SJCRH30 (cell line): ENCODE measurements around the gene THAP4. TPM values are rescaled to one million over a fixed set of nuclear protein-coding genes. Genes with fewer than 3 reads are reported as not detected.

ENCODE experiments used
- DNase-seq, 2 experiments: peaks; one replicate each; pipeline ENCODE4 v3.0.0-alpha.2; 2015 to 2020
- H3K27ac ChIP-seq: fragments of 250-450 bp; sonication (Bioruptor Pico); 2 replicates; pipeline ENCODE4 v1.5.1; 2020; ENCODE audit warnings: mild to moderate bottlenecking, moderate library complexity
- H3K27me3 ChIP-seq: fragments of 250-450 bp; sonication (Bioruptor Pico); 2 replicates; pipeline ENCODE4 v1.5.1; 2020; ENCODE audit warnings: mild to moderate bottlenecking, moderate library complexity
- H3K36me3 ChIP-seq: fragments of 250-450 bp; sonication (Bioruptor Pico); 2 replicates; pipeline ENCODE4 v1.5.1; 2020; ENCODE audit warnings: mild to moderate bottlenecking, moderate library complexity
- H3K4me1 ChIP-seq: fragments of 250-450 bp; sonication (Bioruptor Pico); 2 replicates; pipeline ENCODE4 v1.5.1; 2020; ENCODE audit warnings: mild to moderate bottlenecking, moderate library complexity
- H3K4me3 ChIP-seq: fragments of 250-450 bp; sonication (Bioruptor Pico); 2 replicates; pipeline ENCODE4 v1.5.1; 2020; ENCODE audit warnings: mild to moderate bottlenecking, moderate library complexity
- H3K9me3 ChIP-seq: fragments of 250-450 bp; sonication (Bioruptor Pico); replicated peaks from 2 replicates; pipeline ENCODE4 v1.5.1; 2020; ENCODE audit warnings: mild to moderate bottlenecking, moderate library complexity
- total RNA-seq: library from RNA; depleted of rRNA; stranded (reverse); fragments of >200 nt; shearing (Covaris generic); gene quantifications from 2 replicates; pipeline ENCODE4 v1.2.3, GENCODE V29; 2014

Gene THAP4
- total RNA-seq, 1 experiment from 2014 or later, result 48.9 TPM

DNA sequence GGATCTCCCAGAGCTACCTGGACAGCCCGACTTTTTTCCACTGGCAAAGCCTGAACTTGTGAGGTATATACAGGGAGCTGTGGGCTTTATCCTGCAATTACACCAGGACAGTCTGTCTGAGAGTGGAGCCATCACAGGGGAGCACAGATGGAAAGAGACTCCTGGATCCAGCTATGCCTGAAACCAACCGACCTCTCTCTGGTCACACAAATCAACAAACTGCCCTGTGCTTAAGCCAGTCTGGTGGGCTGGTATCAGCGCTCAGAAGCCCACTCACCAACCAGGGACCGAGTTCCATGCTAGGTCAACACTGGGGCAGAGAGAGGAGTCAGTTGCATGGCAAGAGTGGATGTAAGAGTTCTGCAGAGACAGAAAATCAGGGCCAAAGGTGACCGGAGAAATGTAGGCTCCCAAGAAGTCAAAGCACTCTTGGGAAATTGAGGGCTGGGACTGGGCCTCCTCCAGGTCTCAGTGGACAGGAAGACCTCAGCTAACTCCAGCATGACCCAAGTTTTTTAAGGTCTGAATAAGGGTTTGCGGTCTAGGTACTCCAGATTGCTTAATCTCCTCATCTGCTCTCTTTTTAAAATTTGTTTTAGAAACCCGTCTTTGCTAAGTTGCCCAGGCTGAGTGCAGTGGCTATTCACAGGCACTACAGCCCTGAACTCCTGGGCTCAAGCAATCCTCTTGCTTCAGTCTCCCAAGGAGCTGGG is 82.2 kb downstream of the THAP4 start:
- Histone ChIP-seq H3K4me1 (peaks cover 4% of the 10 kb centered on the region; the same call in 1 of the 2 replicates), H3K9me3 (peaks cover 5% of the 10 kb centered on the region; the same call in 1 of the 2 replicates), H3K27ac (no peak overlapping the region), H3K27me3 (no peaks in the 10 kb centered on the region), H3K4me3 (no peak overlapping the region), H3K36me3 (no peaks in the 10 kb centered on the region)
- no peak for DNase-seq

DNA sequence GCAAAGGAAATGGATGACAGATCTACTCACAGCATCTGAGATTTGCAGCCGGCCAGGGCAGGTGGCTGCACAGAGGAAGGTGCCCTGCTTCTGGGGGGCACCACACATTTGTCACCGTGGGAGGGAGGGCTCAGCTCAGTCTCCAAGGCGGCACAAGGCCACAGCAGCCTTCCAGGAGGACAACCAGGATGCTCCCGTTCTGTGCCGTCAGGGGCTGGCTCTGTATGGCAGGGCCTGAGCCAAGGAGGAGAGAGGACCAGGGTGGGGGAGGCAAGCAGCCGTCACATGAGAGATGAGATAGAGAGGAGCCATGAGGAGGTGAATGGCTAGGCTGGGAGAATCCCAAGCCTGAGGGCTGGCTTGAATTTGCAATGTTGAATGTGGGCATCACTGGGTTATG is 83.0 kb downstream of the THAP4 start:
- Histone ChIP-seq H3K9me3 (peaks cover 5% of the 10 kb centered on the region; the same call in 1 of the 2 replicates), H3K4me1 (peaks cover 4% of the 10 kb centered on the region; the same call in 1 of the 2 replicates), H3K4me3 (no peak overlapping the region), H3K27ac (no peak overlapping the region), H3K27me3 (no peaks in the 10 kb centered on the region), H3K36me3 (no peaks in the 10 kb centered on the region)
- no peak for DNase-seq

DNA sequence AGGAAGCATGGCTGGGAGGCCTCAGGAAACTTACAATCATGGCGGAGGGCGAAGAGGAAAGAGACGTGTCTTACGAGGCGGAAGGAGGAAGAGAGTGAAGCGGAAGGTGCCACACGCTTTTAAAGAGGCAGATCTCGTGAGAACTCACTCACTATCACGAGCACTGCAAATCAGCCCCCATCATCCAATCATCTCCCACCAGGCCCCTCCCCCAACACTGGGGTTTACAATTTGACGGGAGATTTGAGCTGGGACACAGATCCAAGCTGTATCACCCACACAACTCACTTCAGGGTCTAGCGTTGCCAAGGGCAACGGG is 83.5 kb downstream of the THAP4 start:
- Histone ChIP-seq H3K9me3 (peaks cover 5% of the 10 kb centered on the region; the same call in 1 of the 2 replicates), H3K4me3 (no peak overlapping the region), H3K27me3 (no peaks in the 10 kb centered on the region), H3K36me3 (no peaks in the 10 kb centered on the region), H3K27ac (no peak overlapping the region), H3K4me1 (peaks cover 4% of the 10 kb centered on the region; the same call in 1 of the 2 replicates)
- DNase-seq, result no peak

DNA sequence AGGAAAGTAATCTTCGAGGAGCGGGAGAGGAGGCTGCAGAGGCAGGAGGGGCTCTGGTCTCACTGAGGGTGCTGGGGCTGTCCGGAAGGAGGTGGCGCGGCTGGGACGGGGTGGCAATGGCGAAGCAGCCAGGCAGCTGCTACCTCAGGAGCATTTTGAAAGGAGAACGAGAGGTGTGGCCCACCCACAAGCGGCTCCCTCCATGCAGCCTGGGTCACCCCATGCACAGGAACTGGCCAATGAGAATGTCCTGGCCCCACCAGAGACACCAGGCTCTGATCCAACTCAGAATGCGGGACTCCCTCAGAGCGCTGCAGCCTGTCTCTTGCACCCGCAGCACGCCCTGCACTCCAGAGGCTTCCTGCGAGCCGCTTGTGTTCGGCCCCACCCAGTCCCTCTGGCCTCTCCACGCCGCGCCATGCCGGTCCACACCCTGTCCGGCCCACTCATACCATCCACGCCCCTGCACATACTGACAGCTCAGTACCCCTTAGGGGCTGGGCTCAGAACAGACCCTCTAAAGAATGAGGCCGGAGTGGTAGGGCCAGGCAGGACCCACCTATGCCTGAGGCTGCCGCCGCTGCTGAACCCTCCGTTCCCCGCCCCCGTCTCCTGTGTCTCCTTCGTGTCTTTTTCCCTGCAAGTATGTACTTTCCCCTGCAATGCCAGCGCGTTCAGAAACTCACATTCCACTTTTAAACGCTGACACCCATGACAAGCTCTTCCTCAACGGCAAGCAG is 84.8 kb downstream of the THAP4 start:
- DNase-seq, result no peak
- Histone ChIP-seq H3K27me3 (no peaks in the 10 kb centered on the region), H3K9me3 (0 out of 2 replicates have a peak, but pooled peaks cover 5% of the 10 kb centered on the region), H3K4me1 (peaks cover 13% of the 10 kb centered on the region; the same call in 1 of the 2 replicates), H3K36me3 (no peaks in the 10 kb centered on the region), H3K4me3 (no peak overlapping the region), H3K27ac (no peak overlapping the region)

DNA sequence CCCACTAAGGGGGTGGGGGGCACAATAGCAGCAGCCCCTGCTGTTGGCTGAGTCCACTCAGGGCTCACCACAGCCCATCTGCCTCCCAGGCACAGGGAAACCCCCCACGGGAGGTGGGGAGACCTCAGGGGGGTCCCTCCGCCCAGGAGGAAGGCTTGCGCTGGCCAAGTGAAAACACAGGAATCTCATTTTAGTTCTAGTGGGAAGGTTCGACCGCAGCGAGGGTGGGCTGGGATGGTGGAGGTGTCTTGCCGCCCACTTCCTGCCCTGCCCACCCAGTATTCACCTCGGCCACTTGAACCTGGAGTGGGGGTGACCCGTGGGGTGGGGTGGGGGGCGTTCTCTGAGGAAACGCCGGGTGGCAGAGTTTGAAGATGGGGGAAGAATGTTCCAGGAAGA is 85.4 kb downstream of the THAP4 start:
- Histone ChIP-seq H3K4me3 (no peak overlapping the region), H3K4me1 (peaks cover 17% of the 10 kb centered on the region), H3K36me3 (no peaks in the 10 kb centered on the region), H3K27ac (no peak overlapping the region), H3K27me3 (no peaks in the 10 kb centered on the region), H3K9me3 (0 out of 2 replicates have a peak, but pooled peaks cover 1% of the 10 kb centered on the region)
- DNase-seq, result no peak

DNA sequence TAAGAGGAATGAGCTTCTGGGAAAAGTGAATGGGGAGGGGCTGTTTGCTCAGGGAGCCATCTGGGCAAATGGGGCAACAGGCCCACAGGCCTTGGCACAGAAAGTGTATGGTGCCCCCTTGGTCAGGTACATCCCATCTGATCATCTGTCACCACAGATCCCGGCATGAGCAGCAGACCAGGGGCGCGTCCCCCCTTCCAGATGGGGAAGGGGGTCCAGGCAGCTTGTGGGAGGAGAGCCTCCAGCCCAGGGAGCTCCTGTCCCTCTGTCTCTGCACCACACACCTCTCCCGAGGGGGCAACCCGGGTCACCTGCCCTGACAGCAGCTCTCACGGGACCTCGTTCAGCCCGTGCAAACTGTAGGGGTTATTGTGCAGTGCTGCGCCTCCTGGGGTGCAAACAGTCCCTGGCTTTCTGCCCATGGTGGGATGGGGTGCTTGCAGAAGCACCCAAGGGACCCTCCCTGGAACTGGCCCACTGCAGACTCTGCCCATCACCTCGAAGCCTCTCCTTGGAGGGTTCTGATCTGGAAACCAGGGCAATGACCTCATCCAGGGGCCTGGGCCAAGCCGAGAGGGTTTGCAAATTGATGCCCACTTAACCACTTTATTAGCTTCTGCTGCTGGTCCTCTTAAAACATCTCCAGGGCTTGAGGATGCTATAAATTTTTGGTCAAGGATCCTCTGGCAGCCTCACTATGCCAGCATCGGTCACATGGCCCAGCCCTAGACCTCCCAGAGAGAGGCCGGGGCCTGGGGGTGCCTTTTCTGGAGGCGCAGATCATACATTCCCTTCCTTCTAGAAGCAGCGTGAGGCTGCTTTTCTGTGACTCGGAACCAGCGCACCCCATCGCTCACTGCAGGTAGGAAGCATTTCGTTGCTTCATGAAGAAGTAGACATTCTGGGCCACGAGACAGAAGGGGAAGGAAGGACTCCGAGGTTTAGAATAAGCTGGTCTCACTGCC is 86.1 kb downstream of the THAP4 start:
- H3K9me3 ChIP-seq, result no peaks in the 10 kb centered on the region
- no peak overlapping the region for H3K27ac ChIP-seq
- no peaks in the 10 kb centered on the region for H3K36me3 ChIP-seq
- H3K4me3 ChIP-seq, result no peak overlapping the region
- H3K4me1 ChIP-seq, result peaks cover 24% of the 10 kb centered on the region
- DNase-seq, result no peak
- H3K27me3 ChIP-seq, result no peaks in the 10 kb centered on the region

DNA sequence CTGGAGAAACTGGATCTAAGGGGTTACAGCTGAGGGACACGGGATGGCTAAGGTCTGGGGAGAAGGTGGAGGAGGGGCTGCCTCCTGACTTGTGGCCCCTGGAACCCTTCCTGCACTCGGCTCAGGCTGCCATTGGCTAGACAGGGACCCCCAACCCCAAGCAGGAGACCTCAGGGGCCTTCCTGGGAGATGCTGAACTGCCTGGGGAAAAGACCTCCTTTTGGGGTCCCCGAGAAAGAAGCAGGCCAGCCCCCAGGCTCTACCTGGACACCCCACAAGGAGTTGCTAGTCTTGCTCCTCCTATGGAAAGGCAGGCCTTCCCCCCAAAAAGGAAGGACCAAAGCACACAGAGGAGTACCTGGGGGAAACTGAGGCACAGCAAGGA is 88.5 kb downstream of the THAP4 start:
- Histone ChIP-seq H3K27ac (no peak overlapping the region), H3K27me3 (no peaks in the 10 kb centered on the region), H3K4me3 (no peak overlapping the region), H3K36me3 (no peaks in the 10 kb centered on the region), H3K4me1 (peaks cover 46% of the 10 kb centered on the region), H3K9me3 (no peaks in the 10 kb centered on the region)
- DNase-seq, result no peak

DNA sequence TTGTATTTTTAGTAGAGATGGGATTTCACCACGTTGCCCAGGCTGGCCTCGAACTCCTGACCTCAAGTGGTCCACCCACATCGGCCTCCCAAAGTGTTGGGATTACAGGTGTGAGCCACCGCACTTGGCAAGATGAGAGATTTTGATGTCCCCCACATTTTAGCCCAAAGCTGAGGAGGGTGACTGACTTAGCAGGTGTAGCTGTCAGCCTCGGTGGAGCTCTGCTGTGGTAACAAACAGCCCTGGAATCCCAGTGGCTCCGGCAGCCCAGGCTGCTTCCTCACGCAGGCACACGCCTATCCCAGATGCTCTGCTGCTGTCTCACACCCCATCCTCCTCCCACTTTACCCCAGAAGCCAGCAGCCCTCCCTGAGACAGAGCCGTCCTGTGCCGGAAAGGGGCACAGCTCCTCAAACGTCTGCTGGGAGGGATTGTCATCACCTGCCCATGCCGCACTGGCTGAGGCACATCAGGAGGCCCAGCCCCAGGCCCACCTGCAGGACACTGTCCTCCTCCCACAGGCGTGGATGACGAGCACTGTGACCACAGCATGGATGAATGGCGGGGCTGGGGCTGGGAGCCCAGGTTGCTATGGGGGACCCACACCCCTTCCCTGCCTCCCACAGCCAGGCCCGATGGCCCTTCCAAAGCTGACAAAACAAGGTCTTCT is 89.0 kb downstream of the THAP4 start:
- Histone ChIP-seq H3K36me3 (no peaks in the 10 kb centered on the region), H3K9me3 (no peaks in the 10 kb centered on the region), H3K4me1 (peaks cover 46% of the 10 kb centered on the region), H3K4me3 (peak overlapping the region; percentile 39; the same call in 1 of the 2 replicates), H3K27ac (peak overlapping the region; percentile 95), H3K27me3 (no peaks in the 10 kb centered on the region)
- no peak for DNase-seq

DNA sequence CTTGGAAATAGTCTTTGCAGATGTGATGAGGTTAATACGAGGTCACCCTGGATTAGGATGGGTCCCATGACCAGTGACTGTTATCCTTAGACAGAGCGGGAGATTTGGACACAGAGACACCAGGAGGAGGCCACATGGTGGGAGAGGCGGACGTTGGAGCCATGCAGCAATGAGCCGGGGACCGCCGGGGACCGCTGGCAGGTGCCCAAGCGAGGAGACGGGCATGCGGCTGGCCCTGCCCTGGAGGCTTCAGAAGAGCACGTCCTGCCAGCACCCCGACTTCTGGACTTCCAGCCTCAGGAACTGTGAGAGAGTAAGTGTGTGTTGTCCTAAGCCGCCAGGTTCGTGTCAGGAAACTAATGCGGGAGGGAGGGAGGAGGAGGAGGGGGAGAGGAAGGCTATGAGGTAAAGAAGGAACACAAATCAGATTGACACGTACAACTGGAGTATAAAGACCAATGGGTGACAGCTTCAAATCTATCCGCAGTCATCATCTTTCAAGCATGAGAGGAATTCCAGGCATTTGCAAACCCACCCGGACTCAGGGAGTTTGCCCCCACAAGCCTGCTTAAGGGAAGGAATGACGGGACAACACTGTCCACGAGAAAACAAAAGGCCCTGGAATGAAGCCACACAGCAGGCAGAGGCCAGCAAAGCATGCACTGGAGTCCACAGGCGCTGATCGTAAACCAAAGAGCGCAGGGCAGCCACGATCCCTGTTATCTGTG is 90.0 kb downstream of the THAP4 start:
- peak; percentile 89 to 94 for DNase-seq
- Histone ChIP-seq H3K4me1 (peaks cover 46% of the 10 kb centered on the region), H3K4me3 (peak overlapping the region; percentile 39), H3K9me3 (no peaks in the 10 kb centered on the region), H3K27me3 (no peaks in the 10 kb centered on the region), H3K27ac (peak overlapping the region; percentile 95), H3K36me3 (no peaks in the 10 kb centered on the region)

DNA sequence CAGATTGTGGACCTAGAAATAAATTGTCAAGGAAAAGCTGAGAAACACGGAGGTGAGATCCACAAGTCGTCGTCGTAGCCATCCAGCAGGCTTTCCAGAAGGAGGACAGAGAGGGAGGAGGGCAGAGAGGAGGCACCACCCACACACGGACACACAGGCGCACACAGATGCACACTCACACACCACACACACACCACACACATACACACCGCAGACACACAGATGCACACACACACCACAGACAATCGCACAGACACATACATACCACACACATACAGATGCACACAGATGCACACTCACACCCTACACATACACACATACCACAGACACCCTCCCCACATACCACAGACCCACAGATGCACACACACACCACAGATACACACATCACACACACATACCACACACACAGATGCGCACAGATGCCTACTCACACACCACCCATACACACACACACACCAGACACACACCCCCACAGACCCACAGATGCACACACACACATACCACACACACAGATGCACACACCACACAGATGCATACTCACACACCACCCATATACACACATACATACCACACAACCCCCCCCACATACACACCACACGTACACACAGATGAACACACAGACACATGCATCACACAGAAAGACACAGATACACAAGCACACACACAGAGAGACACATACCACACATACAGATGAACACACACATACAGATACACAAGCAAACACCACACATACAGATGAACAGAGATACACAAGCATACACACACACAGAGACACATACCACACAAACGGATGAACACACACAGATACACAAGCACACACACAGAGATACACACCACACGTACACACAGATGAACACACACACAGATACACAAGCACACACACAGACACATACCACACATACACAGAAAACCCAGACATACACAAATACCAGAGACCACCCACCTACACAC is 91.2 kb downstream of the THAP4 start:
- peaks cover 46% of the 10 kb centered on the region for H3K4me1 ChIP-seq
- DNase-seq, result no peak
- H3K9me3 ChIP-seq, result no peaks in the 10 kb centered on the region; the same call in 1 of the 2 replicates
- no peaks in the 10 kb centered on the region for H3K27me3 ChIP-seq
- H3K4me3 ChIP-seq, result no peak overlapping the region
- H3K27ac ChIP-seq, result peak overlapping the region; percentile 95
- H3K36me3 ChIP-seq, result no peaks in the 10 kb centered on the region

DNA sequence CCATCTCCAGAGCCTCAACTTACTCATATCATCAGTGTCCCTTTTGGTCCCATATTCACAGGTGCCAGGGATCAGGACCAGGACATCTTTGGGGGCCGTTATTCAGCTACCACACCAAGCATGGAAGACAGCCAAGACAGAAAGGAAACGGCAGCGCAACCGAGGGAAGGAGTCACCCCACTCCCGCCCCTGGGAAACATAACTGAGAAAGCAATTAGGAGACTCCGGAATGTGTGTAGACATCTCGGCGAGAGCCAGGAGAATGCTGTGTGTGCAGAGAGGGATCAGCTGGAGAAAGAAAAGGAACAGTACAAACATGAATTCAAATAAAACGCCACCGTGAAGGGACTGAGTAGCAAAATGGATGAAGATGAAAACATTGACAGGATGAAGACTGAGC is 91.9 kb downstream of the THAP4 start:
- DNase-seq, result peak in 1 of 2 experiments; percentile 55
- H3K9me3 ChIP-seq, result no peaks in the 10 kb centered on the region; the same call in 1 of the 2 replicates

DNA sequence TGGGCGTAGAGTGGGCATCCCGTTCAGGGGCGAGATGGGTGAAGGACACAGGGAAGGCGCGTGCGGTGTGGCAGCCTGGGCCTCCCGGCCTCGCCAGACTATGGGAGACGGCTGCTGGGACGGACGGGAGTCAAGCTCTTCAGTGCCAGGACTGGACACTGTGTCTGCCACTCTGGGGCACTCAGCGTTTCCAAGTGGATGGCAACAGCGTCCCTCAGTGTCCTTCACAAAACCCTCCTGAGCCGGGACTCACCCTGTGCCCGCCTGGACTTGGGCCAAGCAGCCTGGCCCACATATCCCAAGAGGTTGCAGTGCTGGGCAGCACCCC is 94.7 kb downstream of the THAP4 start:
- Histone ChIP-seq H3K9me3 (no peaks in the 10 kb centered on the region; the same call in 1 of the 2 replicates), H3K27me3 (no peaks in the 10 kb centered on the region), H3K27ac (no peak overlapping the region), H3K36me3 (no peaks in the 10 kb centered on the region), H3K4me1 (peaks cover 34% of the 10 kb centered on the region), H3K4me3 (no peak overlapping the region)
- no peak for DNase-seq

More for the DNA sequence above, 91.9 kb downstream of the THAP4 start:
- peaks cover 43% of the 10 kb centered on the region for H3K4me1 ChIP-seq
- H3K27me3 ChIP-seq, result no peaks in the 10 kb centered on the region
- no peak overlapping the region for H3K4me3 ChIP-seq
- H3K27ac ChIP-seq, result no peak overlapping the region; the same call in 1 of the 2 replicates
- H3K36me3 ChIP-seq, result no peaks in the 10 kb centered on the region
